ENCODE results near the gene APOL1. TPM values are rescaled to one million over a fixed set of nuclear protein-coding genes. Genes with fewer than 3 reads are reported as not detected.

APOL1 gene
- total RNA-seq, 1 donor from 2014 or later, result not detected

DNA sequence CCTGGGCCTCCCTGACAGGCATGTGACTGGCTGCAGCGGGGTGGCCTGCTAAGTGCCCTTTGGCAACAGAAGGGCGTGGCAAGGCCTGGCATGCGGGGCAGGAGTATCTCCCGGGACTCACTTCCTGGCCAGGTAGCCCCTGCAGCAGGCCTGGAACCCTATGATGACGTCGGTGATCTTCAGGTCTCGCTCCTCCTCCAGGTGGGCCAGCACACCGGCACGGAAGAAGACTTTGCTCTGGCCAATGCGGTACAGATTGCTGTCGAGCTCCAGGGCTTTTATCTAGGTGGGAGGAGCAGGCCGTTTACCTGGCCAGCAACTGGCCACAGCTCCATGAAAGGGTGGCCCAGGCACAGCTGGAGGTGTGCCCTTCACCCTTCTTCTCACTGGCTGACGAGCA lies 50.9 kb downstream of the APOL1 start:
- no peak for TF ChIP-seq EZH2phosphoT487 (IDR thresholded peaks at IDR 0.05)
- TF ChIP-seq EZH2 (IDR thresholded peaks at IDR 0.05), result no peak
- TF ChIP-seq, protein P1, sequence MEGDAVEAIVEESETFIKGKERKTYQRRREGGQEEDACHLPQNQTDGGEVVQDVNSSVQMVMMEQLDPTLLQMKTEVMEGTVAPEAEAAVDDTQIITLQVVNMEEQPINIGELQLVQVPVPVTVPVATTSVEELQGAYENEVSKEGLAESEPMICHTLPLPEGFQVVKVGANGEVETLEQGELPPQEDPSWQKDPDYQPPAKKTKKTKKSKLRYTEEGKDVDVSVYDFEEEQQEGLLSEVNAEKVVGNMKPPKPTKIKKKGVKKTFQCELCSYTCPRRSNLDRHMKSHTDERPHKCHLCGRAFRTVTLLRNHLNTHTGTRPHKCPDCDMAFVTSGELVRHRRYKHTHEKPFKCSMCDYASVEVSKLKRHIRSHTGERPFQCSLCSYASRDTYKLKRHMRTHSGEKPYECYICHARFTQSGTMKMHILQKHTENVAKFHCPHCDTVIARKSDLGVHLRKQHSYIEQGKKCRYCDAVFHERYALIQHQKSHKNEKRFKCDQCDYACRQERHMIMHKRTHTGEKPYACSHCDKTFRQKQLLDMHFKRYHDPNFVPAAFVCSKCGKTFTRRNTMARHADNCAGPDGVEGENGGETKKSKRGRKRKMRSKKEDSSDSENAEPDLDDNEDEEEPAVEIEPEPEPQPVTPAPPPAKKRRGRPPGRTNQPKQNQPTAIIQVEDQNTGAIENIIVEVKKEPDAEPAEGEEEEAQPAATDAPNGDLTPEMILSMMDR (IDR thresholded peaks at IDR 0.05), result no peak
- no peaks in the 10 kb centered on the region for H3K36me3 ChIP-seq
- no peak overlapping the region for H3K4me3 ChIP-seq
- no peaks in the 10 kb centered on the region for H3K9me3 ChIP-seq (ENCODE audit: low read depth)
- Mint-ChIP-seq H3K27ac (no peak overlapping the region), H3K27me3 (ENCODE audit: insufficient read depth, low read depth) (peaks cover 2% of the 10 kb centered on the region), H3K36me3 (peaks cover 25% of the 10 kb centered on the region), H3K9me3 (no peaks in the 10 kb centered on the region), H3K4me1 (no peaks in the 10 kb centered on the region), H3K4me3 (no peak overlapping the region)
- H3K27me3 ChIP-seq, result no peaks in the 10 kb centered on the region
- H3K9ac ChIP-seq, result no peak overlapping the region
- peaks cover 10% of the 10 kb centered on the region for H3F3A ChIP-seq (ENCODE audit: low read depth)
- no peak for DNase-seq (ENCODE audit: low spot score)
- no peaks in the 10 kb centered on the region for H4K20me1 ChIP-seq (ENCODE audit: low read depth)
- H2AFZ ChIP-seq (replicated peaks), result no peak overlapping the region
- no peaks in the 10 kb centered on the region for H3K4me1 ChIP-seq
- H3K79me2 ChIP-seq (ENCODE audit: low read depth), result no peaks in the 10 kb centered on the region
- no peak overlapping the region for H3K4me2 ChIP-seq
- no peak overlapping the region for H3K27ac ChIP-seq

DNA sequence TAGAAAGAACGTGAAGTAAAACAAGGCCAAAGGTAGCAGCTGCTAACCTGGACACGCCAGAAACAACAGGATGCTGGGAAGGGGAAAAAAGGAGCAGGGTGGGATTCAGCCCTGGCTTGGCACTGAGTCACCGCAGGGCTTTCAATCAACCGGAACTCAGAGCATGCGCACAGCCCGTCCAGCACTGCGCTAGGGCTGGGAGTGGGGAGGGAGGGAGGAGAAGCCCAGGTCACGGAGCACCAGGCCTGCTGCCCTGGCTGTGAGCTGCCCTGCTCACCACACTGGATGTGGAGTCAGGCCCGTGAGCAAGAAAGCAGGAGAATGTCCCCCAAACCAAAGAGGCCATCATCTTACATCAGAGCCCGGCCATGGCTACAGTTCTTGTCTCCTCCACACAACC lies 51.5 kb downstream of the APOL1 start:
- H3K36me3 ChIP-seq, result no peaks in the 10 kb centered on the region
- H3F3A ChIP-seq (ENCODE audit: low read depth), result peaks cover 10% of the 10 kb centered on the region
- H3K4me3 ChIP-seq, result no peak overlapping the region
- no peak for DNase-seq (ENCODE audit: low spot score)
- Mint-ChIP-seq H3K4me3 (no peak overlapping the region), H3K27me3 (ENCODE audit: insufficient read depth, low read depth) (peaks cover 2% of the 10 kb centered on the region), H3K36me3 (peaks cover 25% of the 10 kb centered on the region), H3K4me1 (no peaks in the 10 kb centered on the region), H3K27ac (no peak overlapping the region), H3K9me3 (no peaks in the 10 kb centered on the region)
- no peak overlapping the region for H3K27ac ChIP-seq
- no peak overlapping the region for H3K9ac ChIP-seq
- TF ChIP-seq EZH2 (IDR thresholded peaks at IDR 0.05), result no peak
- TF ChIP-seq, protein P1 (IDR thresholded peaks at IDR 0.05), result no peak
- TF ChIP-seq EZH2phosphoT487 (IDR thresholded peaks at IDR 0.05), result no peak
- no peaks in the 10 kb centered on the region for H3K9me3 ChIP-seq (ENCODE audit: low read depth)
- H3K79me2 ChIP-seq (ENCODE audit: low read depth), result no peaks in the 10 kb centered on the region
- no peak overlapping the region for H3K4me2 ChIP-seq
- no peak overlapping the region for H2AFZ ChIP-seq (replicated peaks)
- H4K20me1 ChIP-seq (ENCODE audit: low read depth), result no peaks in the 10 kb centered on the region
- no peaks in the 10 kb centered on the region for H3K4me1 ChIP-seq
- no peaks in the 10 kb centered on the region for H3K27me3 ChIP-seq

DNA sequence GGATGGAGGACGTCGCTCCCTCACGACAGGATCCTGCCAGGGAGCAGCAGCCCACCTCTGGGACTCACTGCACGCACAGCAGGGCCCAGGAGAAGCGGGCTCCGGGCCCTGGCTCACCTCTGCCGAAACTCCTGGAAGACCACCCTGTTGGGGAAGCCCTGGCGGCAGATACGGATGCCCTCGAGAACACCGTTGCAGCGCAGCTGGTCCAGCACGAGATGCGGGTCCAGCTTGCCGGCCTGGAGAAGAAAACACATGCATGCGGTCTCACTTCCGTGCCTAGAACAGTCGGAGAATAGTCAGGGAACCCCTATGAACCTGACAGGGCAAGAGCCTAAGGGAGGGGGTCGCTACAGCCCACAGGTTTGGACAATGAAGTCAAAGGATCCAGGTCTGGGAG lies 52.9 kb downstream of the APOL1 start:
- no peak overlapping the region for H3K4me3 Mint-ChIP-seq
- Histone ChIP-seq H3K27me3 (no peaks in the 10 kb centered on the region), H3K27ac (no peak overlapping the region), H3K9me3 (ENCODE audit: low read depth) (no peaks in the 10 kb centered on the region), H3K79me2 (ENCODE audit: low read depth) (no peaks in the 10 kb centered on the region), H3K4me2 (no peak overlapping the region), H4K20me1 (ENCODE audit: low read depth) (no peaks in the 10 kb centered on the region), H2AFZ (replicated peaks) (no peak overlapping the region), H3F3A (ENCODE audit: low read depth) (peaks cover 10% of the 10 kb centered on the region), H3K36me3 (no peaks in the 10 kb centered on the region), H3K9ac (no peak overlapping the region), H3K4me1 (no peaks in the 10 kb centered on the region), H3K4me3 (no peak overlapping the region)
- peaks cover 2% of the 10 kb centered on the region for H3K27me3 Mint-ChIP-seq (ENCODE audit: insufficient read depth, low read depth)
- no peak overlapping the region for H3K27ac Mint-ChIP-seq
- H3K9me3 Mint-ChIP-seq, result no peaks in the 10 kb centered on the region
- no peaks in the 10 kb centered on the region for H3K4me1 Mint-ChIP-seq
- H3K36me3 Mint-ChIP-seq, result peaks cover 24% of the 10 kb centered on the region
- DNase-seq (ENCODE audit: low spot score), result no peak
- TF ChIP-seq EZH2 (IDR thresholded peaks at IDR 0.05), result no peak
- TF ChIP-seq, protein P1 (IDR thresholded peaks at IDR 0.05), result no peak
- no peak for TF ChIP-seq EZH2phosphoT487 (IDR thresholded peaks at IDR 0.05)

Measured in neural progenitor cell (in vitro differentiated cells).